Measurements from ENCODE around the gene OVCA2. TPM values are rescaled to one million over a fixed set of nuclear protein-coding genes. Genes with fewer than 3 reads are reported as not detected.

Gene OVCA2
- total RNA-seq, 2 donors from 2014 or later = 41.0 to 49.8 TPM

- intact Hi-C loops (cut with DNase I) = loop anchor here (2.0 to 10.0 kb wide), 2 partner anchors 189 to 221 kb away; no protein-coding TSS in a partner anchor
- Histone ChIP-seq H3K36me3 (no peaks in the 10 kb centered on the region), H3K4me3 (peak overlapping the region; percentile 59), H3K27me3 (peaks cover 54% of the 10 kb centered on the region), H3K9ac (ENCODE audit: low read depth in 2 of 2, low read length in 2 of 2) (peak overlapping the region; percentile 40 to 53), H3K9me3 (no peaks in the 10 kb centered on the region), H3K27ac (peak overlapping the region; percentile 79), H3K4me1 (peaks cover 19% of the 10 kb centered on the region)
- DNase-seq = peak; percentile 76
- peak; percentile 61 for TF ChIP-seq CTCF (IDR thresholded peaks at IDR 0.05)
These were observed 11.8 kb downstream of the OVCA2 start for GRCh38 chr17:2053380-2054261.

GRCh38 chr17:2054262-2054511 lies 12.4 kb downstream of the OVCA2 start:
- H3K36me3 ChIP-seq = no peaks in the 10 kb centered on the region
- no peak for DNase-seq
- peak overlapping the region; percentile 79 for H3K27ac ChIP-seq
- H3K4me3 ChIP-seq = peak overlapping the region; percentile 59
- peak overlapping the region; percentile 40 to 53 for H3K9ac ChIP-seq (ENCODE audit: low read depth in 2 of 2, low read length in 2 of 2)
- H3K9me3 ChIP-seq = no peaks in the 10 kb centered on the region
- intact Hi-C loops (cut with DNase I) = loop anchor here (2.0 to 10.0 kb wide), 2 partner anchors 189 to 221 kb away; no protein-coding TSS in a partner anchor
- peaks cover 54% of the 10 kb centered on the region for H3K27me3 ChIP-seq
- no peak for TF ChIP-seq CTCF (IDR thresholded peaks at IDR 0.05)
- H3K4me1 ChIP-seq = peaks cover 18% of the 10 kb centered on the region

GRCh38 chr17:2054512-2055291 lies 12.9 kb downstream of the OVCA2 start, which contains the start of gene HIC1:
HIC1 (plus strand) TSS chr17:2055103; CDS start chr17:2056691, 1,588 bp downstream.
- H3K27ac ChIP-seq = peak within 1 kb of the TSS; percentile 79
- H3K27me3 ChIP-seq = peaks cover 54% of the 10 kb centered on the region
- H3K9me3 ChIP-seq = no peaks in the 10 kb centered on the region
- H3K9ac ChIP-seq (ENCODE audit: low read depth in 2 of 2, low read length in 2 of 2) = peak within 1 kb of the TSS; percentile 40 to 76
- intact Hi-C loops (cut with DNase I) = loop anchor here (2.0 to 10.0 kb wide), 3 partner anchors 118 to 220 kb away; no protein-coding TSS in a partner anchor
- no peaks in the 10 kb centered on the region for H3K36me3 ChIP-seq
- H3K4me3 ChIP-seq = peak within 1 kb of the TSS; percentile 59
- H3K4me1 ChIP-seq = peaks cover 16% of the 10 kb centered on the region
- TF ChIP-seq CTCF (IDR thresholded peaks at IDR 0.05) = peak; percentile 97
- peak; percentile 71 for DNase-seq

- intact Hi-C loops (cut with DNase I) = loop anchor here (2.0 to 10.0 kb wide), 3 partner anchors 117 to 219 kb away; no protein-coding TSS in a partner anchor
- H3K27ac ChIP-seq = peak overlapping the region; percentile 79
- no peak for DNase-seq
- peak overlapping the region; percentile 59 for H3K4me3 ChIP-seq
- no peaks in the 10 kb centered on the region for H3K9me3 ChIP-seq
- peaks cover 16% of the 10 kb centered on the region for H3K4me1 ChIP-seq
- no peak for TF ChIP-seq CTCF (IDR thresholded peaks at IDR 0.05)
- peak overlapping the region; percentile 40 to 76 for H3K9ac ChIP-seq (ENCODE audit: low read depth in 2 of 2, low read length in 2 of 2)
- peaks cover 51% of the 10 kb centered on the region for H3K27me3 ChIP-seq
- H3K36me3 ChIP-seq = no peaks in the 10 kb centered on the region
These were observed 13.7 kb downstream of the OVCA2 start for GRCh38 chr17:2055292-2056205.
